ENCODE measurements around the gene PLEKHH1. TPM values are rescaled to one million over a fixed set of nuclear protein-coding genes. Genes with fewer than 3 reads are reported as not detected.

PLEKHH1 gene
- total and polyA plus RNA-seq, 2 donors: 3.9 to 5.1 TPM

GRCh38 chr14:67551940-67552339 lies 18.9 kb downstream of the PLEKHH1 start:
- Histone ChIP-seq H3K4me3 (ENCODE audit: low read depth, low read length) (no peak overlapping the region), H3K4me1 (ENCODE audit: insufficient read depth) (no peaks in the 10 kb centered on the region), H3K27ac (ENCODE audit: low read depth) (no peak overlapping the region), H3K36me3 (ENCODE audit: insufficient read depth) (no peaks in the 10 kb centered on the region)
- no peak for DNase-seq (ENCODE audit: extremely low spot score)
- 78% methylated on average over 3 of the region's 3 CpGs for WGBS

- WGBS: 57% methylated on average over 3 of the region's 3 CpGs
- Histone ChIP-seq H3K4me1 (ENCODE audit: insufficient read depth) (no peaks in the 10 kb centered on the region), H3K4me3 (ENCODE audit: low read depth, low read length) (no peak overlapping the region), H3K36me3 (ENCODE audit: insufficient read depth) (no peaks in the 10 kb centered on the region), H3K27ac (ENCODE audit: low read depth) (no peak overlapping the region)
- DNase-seq (ENCODE audit: extremely low spot score): no peak
Measured at GRCh38 chr14:67553547-67553946, 20.5 kb downstream of the PLEKHH1 start.

- no peak for DNase-seq (ENCODE audit: extremely low spot score)
- WGBS: 92% methylated on average over 7 of the region's 7 CpGs
- Histone ChIP-seq H3K4me3 (ENCODE audit: low read depth, low read length) (no peak overlapping the region), H3K27ac (ENCODE audit: low read depth) (no peak overlapping the region), H3K36me3 (ENCODE audit: insufficient read depth) (no peaks in the 10 kb centered on the region), H3K4me1 (ENCODE audit: insufficient read depth) (no peaks in the 10 kb centered on the region)
Measured at GRCh38 chr14:67554341-67554740, 21.3 kb downstream of the PLEKHH1 start.

- Histone ChIP-seq H3K36me3 (ENCODE audit: insufficient read depth) (no peaks in the 10 kb centered on the region), H3K4me3 (ENCODE audit: low read depth, low read length) (no peak overlapping the region), H3K27ac (ENCODE audit: low read depth) (no peak overlapping the region), H3K4me1 (ENCODE audit: insufficient read depth) (no peaks in the 10 kb centered on the region)
- 81% methylated on average over 11 of the region's 11 CpGs for WGBS
- DNase-seq (ENCODE audit: extremely low spot score): no peak
Measured at GRCh38 chr14:67555518-67556090, 22.5 kb downstream of the PLEKHH1 start.

- 89% methylated on average over 2 of the region's 2 CpGs for WGBS
- Histone ChIP-seq H3K4me3 (ENCODE audit: low read depth, low read length) (no peak overlapping the region), H3K27ac (ENCODE audit: low read depth) (no peak overlapping the region), H3K4me1 (ENCODE audit: insufficient read depth) (no peaks in the 10 kb centered on the region), H3K36me3 (ENCODE audit: insufficient read depth) (no peaks in the 10 kb centered on the region)
- DNase-seq (ENCODE audit: extremely low spot score): no peak
Measured at GRCh38 chr14:67556671-67557070, 23.6 kb downstream of the PLEKHH1 start.

- Histone ChIP-seq H3K4me1 (ENCODE audit: insufficient read depth) (no peaks in the 10 kb centered on the region), H3K27ac (ENCODE audit: low read depth) (no peak overlapping the region), H3K36me3 (ENCODE audit: insufficient read depth) (no peaks in the 10 kb centered on the region), H3K4me3 (ENCODE audit: low read depth, low read length) (no peak overlapping the region)
- WGBS: 78% methylated on average over 7 of the region's 7 CpGs
- no peak for DNase-seq (ENCODE audit: extremely low spot score)
Measured at GRCh38 chr14:67557118-67557517, 24.0 kb downstream of the PLEKHH1 start.

- Histone ChIP-seq H3K36me3 (ENCODE audit: insufficient read depth) (no peaks in the 10 kb centered on the region), H3K4me1 (ENCODE audit: insufficient read depth) (no peaks in the 10 kb centered on the region), H3K27ac (ENCODE audit: low read depth) (no peak overlapping the region), H3K4me3 (ENCODE audit: low read depth, low read length) (no peak overlapping the region)
- WGBS: 88% methylated on average over 3 of the region's 3 CpGs
- DNase-seq (ENCODE audit: extremely low spot score): no peak
Measured at GRCh38 chr14:67557656-67558055, 24.6 kb downstream of the PLEKHH1 start.

- H3K27ac ChIP-seq (ENCODE audit: low read depth): no peak overlapping the region
- DNase-seq (ENCODE audit: extremely low spot score): no peak
- no peaks in the 10 kb centered on the region for H3K4me1 ChIP-seq (ENCODE audit: insufficient read depth)
- H3K36me3 ChIP-seq (ENCODE audit: insufficient read depth): no peaks in the 10 kb centered on the region
- WGBS: 63% methylated on average over 4 of the region's 4 CpGs
- H3K4me3 ChIP-seq (ENCODE audit: low read depth, low read length): no peak overlapping the region
Measured at GRCh38 chr14:67559639-67560038, 26.5 kb downstream of the PLEKHH1 start.

- no peaks in the 10 kb centered on the region for H3K36me3 ChIP-seq (ENCODE audit: insufficient read depth)
- no peak for DNase-seq (ENCODE audit: extremely low spot score)
- no peaks in the 10 kb centered on the region for H3K4me1 ChIP-seq (ENCODE audit: insufficient read depth)
- 92% methylated on average over 14 of the region's 14 CpGs for WGBS
- no peak overlapping the region for H3K27ac ChIP-seq (ENCODE audit: low read depth)
- no peak overlapping the region for H3K4me3 ChIP-seq (ENCODE audit: low read depth, low read length)
Measured at GRCh38 chr14:67562025-67562775, 29.1 kb downstream of the PLEKHH1 start.

- Histone ChIP-seq H3K27ac (ENCODE audit: low read depth) (no peak overlapping the region), H3K36me3 (ENCODE audit: insufficient read depth) (no peaks in the 10 kb centered on the region), H3K4me3 (ENCODE audit: low read depth, low read length) (no peak overlapping the region), H3K4me1 (ENCODE audit: insufficient read depth) (no peaks in the 10 kb centered on the region)
- 94% methylated on average over 5 of the region's 5 CpGs for WGBS
- no peak for DNase-seq (ENCODE audit: extremely low spot score)
Measured at GRCh38 chr14:67562776-67563150, 29.7 kb downstream of the PLEKHH1 start.

GRCh38 chr14:67564236-67564635 lies 31.1 kb downstream of the PLEKHH1 start:
- no peak overlapping the region for H3K27ac ChIP-seq (ENCODE audit: low read depth)
- DNase-seq (ENCODE audit: extremely low spot score): no peak
- H3K4me1 ChIP-seq (ENCODE audit: insufficient read depth): no peaks in the 10 kb centered on the region
- 87% methylated on average over 5 of the region's 5 CpGs for WGBS
- no peak overlapping the region for H3K4me3 ChIP-seq (ENCODE audit: low read depth, low read length)
- no peaks in the 10 kb centered on the region for H3K36me3 ChIP-seq (ENCODE audit: insufficient read depth)

- DNase-seq (ENCODE audit: extremely low spot score): no peak
- Histone ChIP-seq H3K4me1 (ENCODE audit: insufficient read depth) (no peaks in the 10 kb centered on the region), H3K36me3 (ENCODE audit: insufficient read depth) (no peaks in the 10 kb centered on the region), H3K4me3 (ENCODE audit: low read depth, low read length) (no peak overlapping the region), H3K27ac (ENCODE audit: low read depth) (no peak overlapping the region)
- 45% methylated on average over 6 of the region's 6 CpGs for WGBS
Measured at GRCh38 chr14:67566908-67567307, 33.8 kb downstream of the PLEKHH1 start.

- WGBS: 72% methylated on average over 3 of the region's 3 CpGs
- H3K4me3 ChIP-seq (ENCODE audit: low read depth, low read length): no peak overlapping the region
- H3K36me3 ChIP-seq (ENCODE audit: insufficient read depth): no peaks in the 10 kb centered on the region
- no peak for DNase-seq (ENCODE audit: extremely low spot score)
- H3K27ac ChIP-seq (ENCODE audit: low read depth): no peak overlapping the region
- H3K4me1 ChIP-seq (ENCODE audit: insufficient read depth): no peaks in the 10 kb centered on the region
Measured at GRCh38 chr14:67567654-67568053, 34.6 kb downstream of the PLEKHH1 start.

GRCh38 chr14:67569011-67569650 lies 36.0 kb downstream of the PLEKHH1 start:
- WGBS: 76% methylated on average over 11 of the region's 11 CpGs
- H3K36me3 ChIP-seq (ENCODE audit: insufficient read depth): no peaks in the 10 kb centered on the region
- no peak for DNase-seq (ENCODE audit: extremely low spot score)
- no peak overlapping the region for H3K4me3 ChIP-seq (ENCODE audit: low read depth, low read length)
- H3K27ac ChIP-seq (ENCODE audit: low read depth): no peak overlapping the region
- H3K4me1 ChIP-seq (ENCODE audit: insufficient read depth): no peaks in the 10 kb centered on the region
